ENCODE results near the gene SLC9A9. TPM values are rescaled to one million over a fixed set of nuclear protein-coding genes. Genes with fewer than 3 reads are reported as not detected.

SLC9A9 gene
- total and polyA plus RNA-seq, 9 of the 15 experiments (the other 6 are each of a cell fraction or from before 2014, with no cell fraction given) = 0.03 to 0.13 TPM; not detected in 7

DNA sequence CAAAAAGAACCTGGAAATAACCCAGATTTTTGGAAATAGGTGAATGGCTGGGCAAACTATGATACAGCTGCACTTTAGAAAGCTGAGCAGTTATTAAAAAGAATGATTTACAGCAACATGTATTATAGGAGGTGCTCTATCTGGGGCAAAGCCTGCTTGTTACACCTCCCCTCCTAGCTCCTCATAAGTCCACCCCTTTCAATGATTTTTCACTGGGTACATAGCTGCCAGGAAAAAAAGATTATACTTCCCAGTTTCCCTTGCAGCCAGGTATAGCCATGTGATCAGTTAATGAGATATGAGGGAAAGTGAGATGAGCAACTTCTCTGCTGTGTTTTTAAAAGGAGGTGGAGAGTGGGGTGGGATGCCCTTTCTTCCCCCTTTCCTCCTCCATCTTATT is 631.0 kb downstream of the SLC9A9 start:
- no peak for TF ChIP-seq MYBL2 (IDR thresholded peaks at IDR 0.05; ENCODE audit: low read depth)
- no peak for TF ChIP-seq MYBL2 (CRISPR knock-in tag; IDR thresholded peaks at IDR 0.05; ENCODE audit: borderline replicate concordance)
- TF ChIP-seq CEBPG (CRISPR knock-in tag; IDR thresholded peaks at IDR 0.05) = no peak
- TF ChIP-seq CEBPG (tag; conservative IDR thresholded peaks at IDR 0.05 in 1 of 2, IDR thresholded peaks at IDR 0.05 in 1 of 2) = peak in 1 of 2 experiments; percentile 0; a peak in 1 of 4 replicates
- no peak for TF ChIP-seq TCF7 (IDR thresholded peaks at IDR 0.05; ENCODE audit: borderline replicate concordance)
- peak; percentile 7 for TF ChIP-seq MEIS2 (IDR thresholded peaks at IDR 0.05; ENCODE audit: partially characterized antibody)
- TF ChIP-seq HDAC1 (IDR thresholded peaks at IDR 0.05) = no peak
- no peak for TF ChIP-seq SP2 (IDR thresholded peaks at IDR 0.05; ENCODE audit: extremely low read depth, low read depth, low read length, poor library complexity, severe bottlenecking)
- TF ChIP-seq TRIM28 (IDR thresholded peaks at IDR 0.05) = no peak
- no peak for TF ChIP-seq ZFPM2 (CRISPR knock-in tag; IDR thresholded peaks at IDR 0.05)
- H3K9me3 ChIP-seq (replicated peaks; ENCODE audit: control insufficient read depth, insufficient read depth, low read depth, low read length) = no peaks in the 10 kb centered on the region
- FAIRE-seq (no peak), ATAC-seq (peak; percentile 39), DNase-seq (ENCODE audit: extremely low read depth in 1 of 4, low spot score in 3 of 4) (no peak)
- H3K4me2 ChIP-seq (ENCODE audit: insufficient read depth, low read length) = no peak overlapping the region
- no peak overlapping the region for H3K27ac ChIP-seq (ENCODE audit: extremely low read depth, low read depth, low read length)
- H4K20me1 ChIP-seq (replicated peaks; ENCODE audit: control insufficient read depth, insufficient read depth, low read length) = no peaks in the 10 kb centered on the region
- H3K9me1 ChIP-seq (ENCODE audit: control insufficient read depth, insufficient read depth, low read length) = no peaks in the 10 kb centered on the region
- no peaks in the 10 kb centered on the region for H3K36me3 ChIP-seq (ENCODE audit: control insufficient read depth, insufficient read depth, low read length)
- H3K4me3 ChIP-seq = no peak overlapping the region
- H3K9ac ChIP-seq (ENCODE audit: insufficient read depth in 1 of 2, low read depth in 2 of 2, low read length in 2 of 2) = peak overlapping the region in 1 of 2 experiments; percentile 26; a peak in 1 of 4 replicates
- ChIA-PET CTCF (ENCODE audit: low intra/inter-chr PET ratio) (no interaction called here), POLR2A (interaction anchor here (0.5 to 1.7 kb wide), 5 partner anchors 9 to 132 kb away, joined by 3 to 7 read pairs (median 4); no protein-coding TSS in a partner anchor)
- H3K4me1 ChIP-seq (replicated peaks in 1 of 2; ENCODE audit: control insufficient read depth in 2 of 2, insufficient read depth in 2 of 2, low read length in 2 of 2) = peaks cover 2 to 16% of the 10 kb centered on the region in 2 experiments; a peak in 3 of 5 replicates
- BruUV-seq (replicated peaks) = no TSS peak
- no peaks in the 10 kb centered on the region for H3K79me2 ChIP-seq (ENCODE audit: control insufficient read depth, insufficient read depth, low read length)
- H3K27me3 ChIP-seq (ENCODE audit: control insufficient read depth in 2 of 2, insufficient read depth in 2 of 2, low read length in 2 of 2) = no peaks in the 10 kb centered on the region
- intact Hi-C loops (cut with micrococcal nuclease) (no loop called here), in situ Hi-C loops (cut with MboI) (no loop called here)
- peak overlapping the region; percentile 80 for H2AFZ ChIP-seq (ENCODE audit: low read depth, low read length)
